Stimulated activated CD8-positive, alpha-beta memory T cell treated with anti-CD3 and anti-CD28 coated beads, Interleukin-15, amount 100 ng/mL, for 4 hours (primary cell): Measurements from ENCODE around the gene ZNF775.
A peak's percentile ranks its signal among the peaks of the same experiment; 100 is the strongest.

Experiments used
- DNase-seq, 2 donors: peaks; one replicate each; pipeline ENCODE4 v3.0.0-alpha.2; 2020; ENCODE audit warnings: low read depth in 2 of 2

ZNF775 gene

DNA sequence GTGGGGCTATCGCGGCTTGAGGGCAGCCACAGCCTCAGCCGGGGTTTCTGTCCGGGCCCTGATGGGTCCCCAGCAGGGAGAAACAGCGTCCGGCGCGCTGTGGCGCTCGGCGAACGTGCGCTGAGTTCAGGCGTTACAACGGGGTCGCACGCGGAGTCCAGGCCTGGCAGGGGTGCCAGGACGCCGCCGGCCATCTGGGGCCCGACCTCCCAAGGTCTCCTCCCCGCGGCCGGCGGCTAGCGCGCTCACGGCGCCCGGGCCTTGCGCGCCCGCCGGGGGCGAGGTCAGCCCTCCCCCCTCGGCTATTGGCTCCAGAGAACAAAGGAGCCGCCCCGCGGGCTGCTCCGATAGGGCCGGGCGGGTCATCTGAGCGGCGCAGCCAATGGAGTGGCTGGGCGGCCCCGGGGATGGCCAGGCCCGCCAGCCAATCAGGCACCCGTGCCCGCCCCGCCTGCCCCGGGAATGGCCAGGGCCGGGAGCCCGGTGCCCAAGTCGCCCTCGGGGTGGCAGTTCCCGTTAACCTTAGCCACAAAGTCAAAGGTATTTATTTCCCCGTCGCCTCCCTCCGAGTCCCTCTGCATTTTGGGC is at the start of gene ZNF775:
Gene ZNF775 (plus strand): TSS at position 478 of the 588 bp plus-strand sequence. CDS start 9,141 bp downstream, outside the sequence.
- peak; percentile 81 to 84 for DNase-seq

DNA sequence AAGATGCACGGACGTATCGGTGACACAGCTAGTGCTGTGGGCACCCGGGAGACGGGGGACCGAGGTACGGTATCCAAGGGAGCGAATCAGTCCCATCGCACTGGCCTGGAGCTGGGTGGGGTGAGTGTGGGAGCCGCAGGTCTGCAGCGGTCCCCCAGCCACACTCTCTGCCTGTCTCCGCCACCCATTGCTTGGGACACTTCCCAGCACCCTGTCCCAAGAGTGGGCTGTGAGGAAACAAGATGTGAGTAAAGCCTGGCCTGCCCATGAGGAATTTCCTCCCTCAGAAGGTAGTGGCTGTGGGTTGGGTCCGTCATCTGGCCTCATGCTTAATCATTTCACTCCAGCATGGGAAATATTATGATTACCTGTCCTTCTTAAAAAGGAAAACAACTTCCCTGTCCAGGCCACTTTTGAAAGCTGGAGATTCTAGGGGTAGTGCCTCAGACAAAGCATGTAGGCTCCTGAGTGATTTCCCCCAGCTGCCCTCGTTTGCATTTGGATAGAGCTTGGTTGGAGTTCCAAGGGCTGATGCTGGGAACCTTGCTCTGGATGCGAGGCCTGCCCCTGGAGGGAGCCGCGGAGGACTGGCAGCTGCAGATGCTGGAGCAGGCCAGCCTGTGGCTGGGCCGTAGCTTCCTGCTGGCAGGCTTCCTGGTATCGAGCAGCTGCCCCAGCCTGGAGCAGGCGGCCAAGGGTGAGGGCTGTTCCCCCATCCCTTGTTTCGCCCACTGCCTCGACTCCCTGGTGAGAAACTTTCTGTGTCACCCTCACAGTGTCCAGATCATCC is 49.6 kb upstream of the ZNF775 start:
- no peak for DNase-seq

DNA sequence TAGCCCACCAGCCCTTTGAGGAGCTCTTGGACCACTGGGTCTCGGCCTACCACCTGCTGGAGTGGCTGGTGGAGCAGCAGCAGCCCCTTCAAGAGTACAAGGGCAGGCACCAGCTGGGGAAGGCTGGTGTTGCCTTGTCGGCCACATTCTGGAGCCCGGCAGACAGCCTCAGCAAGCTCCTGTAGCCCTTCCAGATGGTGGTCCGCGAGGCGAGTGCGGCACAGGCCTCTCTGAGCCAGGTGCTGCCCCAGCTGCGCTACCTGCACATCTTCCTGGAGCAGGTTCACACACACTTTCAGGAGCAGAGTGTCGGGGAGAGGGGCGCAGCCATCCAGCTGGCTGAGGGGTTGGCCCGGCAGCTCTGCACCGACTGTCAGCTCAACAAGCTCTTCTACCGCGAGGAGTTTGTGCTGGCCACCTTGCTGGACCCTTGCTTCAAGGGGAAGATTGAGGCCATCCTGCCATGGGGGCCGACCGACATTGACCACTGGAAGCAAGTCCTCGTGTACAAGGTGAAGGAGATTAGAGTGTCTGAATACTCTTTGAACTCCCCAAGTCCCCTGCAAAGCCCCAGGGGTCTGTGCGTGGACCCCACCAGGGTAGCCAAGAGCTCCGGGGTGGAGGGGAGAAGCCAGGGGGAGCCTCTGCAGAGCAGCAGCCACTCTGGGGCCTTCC is 48.8 kb upstream of the ZNF775 start:
- DNase-seq = no peak

DNA sequence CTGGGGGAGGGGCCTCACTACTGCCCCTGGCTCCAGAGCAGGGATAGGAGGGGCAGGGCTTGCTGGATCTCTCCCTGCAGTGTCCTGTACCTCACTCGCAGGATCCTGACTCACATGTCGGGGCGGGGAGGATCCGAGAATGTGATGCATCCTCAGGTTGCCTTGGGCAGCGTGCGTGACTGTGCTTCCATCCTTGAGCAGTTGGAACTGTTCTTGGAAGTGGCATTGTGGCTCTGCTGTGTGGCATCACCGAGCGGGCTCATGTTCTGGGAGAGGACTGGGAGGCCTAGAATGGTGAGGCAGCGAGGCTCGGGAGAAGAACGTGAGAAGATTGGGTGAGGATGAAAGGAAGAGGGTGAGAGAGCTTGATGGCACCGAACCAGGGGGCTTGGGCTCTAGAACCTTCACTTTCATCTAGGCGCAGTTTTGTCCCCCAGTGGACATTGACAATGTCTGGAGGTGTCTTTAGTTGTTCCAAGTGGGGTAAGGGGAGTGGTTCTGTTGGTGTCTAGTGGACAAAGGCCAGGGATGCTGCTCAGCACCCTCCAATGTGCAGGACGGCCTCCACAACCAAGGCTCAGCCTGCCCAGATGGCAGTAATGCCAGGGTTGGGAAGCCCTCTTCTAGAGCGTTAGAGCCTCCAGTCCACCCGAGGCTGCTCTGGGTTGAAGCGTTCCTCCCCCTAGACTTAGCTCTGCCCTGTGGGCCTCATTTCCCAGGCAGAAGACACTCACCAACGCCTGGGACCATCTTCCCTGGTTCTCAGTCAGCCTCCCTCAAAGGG is 46.1 kb upstream of the ZNF775 start:
- DNase-seq = no peak

DNA sequence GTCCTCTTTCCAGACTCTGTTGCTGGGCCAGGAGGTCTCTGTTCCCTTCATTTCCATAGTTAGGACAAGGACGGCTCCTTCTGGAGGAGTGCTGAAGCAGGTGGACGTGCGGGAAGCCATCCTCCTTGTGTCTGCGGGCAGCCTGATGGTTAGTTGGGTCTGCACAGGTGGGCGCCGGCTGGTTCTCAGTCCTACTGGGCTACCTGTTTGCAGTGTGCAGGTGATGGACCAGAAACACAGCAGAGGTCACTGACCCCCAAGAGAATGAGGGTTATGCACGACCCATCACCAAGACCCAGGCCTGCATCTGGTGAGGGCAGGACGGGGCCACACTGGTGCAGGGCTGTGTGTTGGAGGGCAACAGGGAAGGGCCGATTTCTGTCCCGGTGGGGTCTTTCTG is 45.5 kb upstream of the ZNF775 start:
- no peak for DNase-seq

DNA sequence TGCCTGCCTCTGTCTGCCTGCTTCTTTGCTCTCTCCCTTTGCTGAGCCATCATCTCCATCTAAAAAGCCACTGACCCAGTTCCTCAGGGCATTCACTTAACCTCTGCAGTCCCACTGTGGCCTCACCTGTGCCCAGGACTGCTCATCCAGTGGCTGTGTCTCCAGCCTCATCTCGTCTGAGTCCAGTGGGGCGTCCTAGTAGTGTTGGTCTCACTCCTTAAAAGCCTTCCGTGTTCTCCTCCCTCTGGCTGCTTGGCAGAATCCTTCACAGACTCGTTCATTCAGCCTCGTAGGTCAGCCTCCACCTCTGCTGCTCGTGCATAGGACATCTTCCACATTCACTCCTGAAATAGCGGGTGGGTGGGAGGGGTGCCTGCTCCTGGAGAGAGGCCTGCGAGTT is 45.0 kb upstream of the ZNF775 start:
- no peak for DNase-seq

DNA sequence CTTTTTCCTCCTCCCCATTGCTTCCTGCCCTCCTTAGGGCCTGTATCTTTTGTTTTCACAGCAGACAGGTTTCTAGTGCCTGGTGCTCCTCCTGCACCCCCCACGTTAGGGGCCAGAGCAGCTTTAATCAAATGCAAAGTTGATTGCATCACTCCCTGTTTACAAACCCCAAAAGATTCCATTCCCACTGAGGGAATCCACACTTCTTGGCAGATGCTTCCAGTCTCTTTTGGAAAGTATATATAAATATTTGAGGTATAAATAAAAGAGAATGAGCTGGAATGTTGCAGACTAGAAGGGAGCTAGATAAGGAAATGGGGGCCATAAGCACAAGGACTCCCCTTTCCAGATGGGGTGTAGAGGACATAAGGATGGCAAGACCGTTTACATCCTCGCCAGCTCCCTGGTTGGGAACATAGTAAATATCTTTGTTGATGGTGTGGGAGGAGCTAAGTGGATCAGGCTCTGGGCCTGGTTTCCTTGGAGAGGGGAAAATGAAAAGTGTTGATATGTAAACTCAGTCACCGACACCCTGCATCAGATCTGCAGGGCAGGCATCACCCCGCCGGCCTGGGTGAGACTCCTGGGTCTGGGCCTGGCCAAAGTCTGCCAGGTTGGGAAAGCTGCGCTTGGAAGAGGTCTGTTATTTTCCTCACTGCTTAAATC is 43.9 kb upstream of the ZNF775 start:
- DNase-seq = no peak

DNA sequence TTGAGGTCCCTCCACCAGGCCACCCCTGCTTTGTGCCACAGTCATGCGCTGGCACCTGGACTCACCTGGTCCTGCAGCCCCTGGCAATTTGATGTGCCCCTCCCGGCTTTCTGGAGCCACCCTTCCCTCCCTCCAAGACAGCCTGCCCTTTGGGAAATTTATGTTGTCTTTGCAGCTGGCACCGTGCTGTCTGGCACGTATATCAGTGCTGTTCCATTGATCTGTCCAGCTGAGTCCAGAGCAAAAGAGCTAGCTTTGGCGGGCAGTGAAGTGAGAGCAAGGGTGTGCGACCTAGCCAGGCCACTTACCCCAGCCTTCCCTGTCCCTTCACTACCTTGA is 43.4 kb upstream of the ZNF775 start:
- DNase-seq = no peak

DNA sequence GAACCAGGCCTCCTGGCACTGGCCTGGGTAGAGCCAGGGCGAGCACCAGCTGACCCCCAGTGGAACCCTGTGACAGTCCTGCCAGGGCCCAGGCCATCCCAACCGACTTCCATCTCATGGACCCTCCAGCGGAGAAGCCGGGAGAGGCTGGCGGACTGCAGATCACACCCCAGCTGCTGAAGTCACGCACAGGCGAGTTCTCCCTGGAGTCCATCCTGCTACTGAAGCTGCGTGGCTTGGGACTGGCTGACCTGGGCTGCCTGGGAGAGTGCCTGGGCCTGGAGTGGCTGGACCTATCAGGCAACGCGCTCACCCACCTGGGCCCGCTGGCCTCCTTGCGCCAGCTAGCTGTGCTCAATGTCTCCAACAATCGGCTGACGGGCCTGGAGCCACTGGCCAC is 42.4 kb upstream of the ZNF775 start:
- no peak for DNase-seq

DNA sequence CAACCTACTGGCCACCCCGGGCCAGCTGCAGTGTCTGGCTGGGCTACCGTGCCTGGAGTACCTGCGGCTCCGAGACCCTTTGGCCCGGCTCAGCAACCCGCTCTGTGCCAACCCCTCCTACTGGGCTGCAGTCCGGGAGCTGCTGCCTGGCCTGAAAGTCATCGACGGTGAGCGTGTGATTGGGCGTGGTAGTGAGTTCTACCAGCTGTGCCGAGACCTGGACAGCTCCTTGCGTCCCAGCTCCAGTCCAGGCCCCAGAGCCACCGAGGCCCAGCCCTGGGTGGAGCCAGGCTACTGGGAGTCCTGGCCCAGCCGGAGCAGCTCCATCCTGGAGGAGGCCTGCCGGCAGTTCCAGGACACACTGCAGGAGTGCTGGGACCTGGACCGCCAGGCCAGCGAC is 42.0 kb upstream of the ZNF775 start:
- no peak for DNase-seq

DNA sequence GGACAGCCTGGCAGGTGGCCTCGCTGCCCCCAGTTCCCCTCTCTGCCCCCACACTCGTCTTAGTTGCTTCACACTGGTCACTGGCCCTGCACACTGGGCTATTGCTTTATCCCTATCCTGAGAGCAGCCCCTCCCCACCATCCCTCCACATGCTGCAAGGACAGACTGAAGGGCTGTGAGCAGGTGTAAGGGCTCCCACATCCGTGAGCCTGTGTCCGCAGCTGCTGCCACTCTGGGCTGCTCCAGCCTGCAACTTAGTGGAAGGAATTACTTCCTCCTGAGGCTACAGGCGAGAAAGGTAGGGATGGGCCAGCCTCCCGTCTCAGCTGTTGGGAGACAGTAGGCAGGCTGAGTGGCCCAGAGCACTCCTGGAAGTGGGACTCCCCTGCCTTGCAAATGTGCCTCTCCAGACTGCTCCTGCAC is 41.5 kb upstream of the ZNF775 start:
- DNase-seq = no peak

DNA sequence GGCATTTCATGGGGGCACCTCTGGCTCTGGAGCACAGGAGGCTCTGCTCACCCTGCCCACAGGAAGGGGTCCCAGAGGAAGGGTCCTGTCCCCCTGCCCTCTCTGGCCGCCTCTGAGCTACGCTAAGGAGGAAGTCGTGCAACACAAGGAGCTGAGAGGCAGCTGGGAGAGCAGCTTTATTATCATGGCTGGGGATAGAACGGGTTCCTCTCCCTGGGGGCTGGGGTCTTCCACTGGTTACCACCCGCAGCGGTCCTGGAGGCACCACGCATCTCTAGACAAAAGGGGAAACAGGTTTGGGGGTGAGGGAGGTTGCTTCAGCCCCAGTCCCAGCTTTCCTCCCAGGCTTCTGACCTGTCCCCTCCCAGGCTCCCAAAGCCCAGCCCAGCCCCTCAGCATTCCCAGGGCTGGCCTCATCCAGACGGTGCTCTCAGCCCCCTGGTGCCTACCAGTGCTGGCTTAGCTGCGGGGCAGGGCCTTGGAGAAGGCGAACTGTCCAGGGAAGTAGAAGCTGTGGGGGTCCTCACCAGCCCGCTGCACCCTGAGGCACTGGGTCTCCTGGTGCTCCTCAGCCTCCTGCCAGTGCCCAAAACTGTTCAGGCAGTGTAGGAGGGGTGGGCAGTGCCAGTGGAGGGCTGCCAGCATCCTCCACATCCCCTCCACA is 40.8 kb upstream of the ZNF775 start:
- DNase-seq = no peak

DNA sequence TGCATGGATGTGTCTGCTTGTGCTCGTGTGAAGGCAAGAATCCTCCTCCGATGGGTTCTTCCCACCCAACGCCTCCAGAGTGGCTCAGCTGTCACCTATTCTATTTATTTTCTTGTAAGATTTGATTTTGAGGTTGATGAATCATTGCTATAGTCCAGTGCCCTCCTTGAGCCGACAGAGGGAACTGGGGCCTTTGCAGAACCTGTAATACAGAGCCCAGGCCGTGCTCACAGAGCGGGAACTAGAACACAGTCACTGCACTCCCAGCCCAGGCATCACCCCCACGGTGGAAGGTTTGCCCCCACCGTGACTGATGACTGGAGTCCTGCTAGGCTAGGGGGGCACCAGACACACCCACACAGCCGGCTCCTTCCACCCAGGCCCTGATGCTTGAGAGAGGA is 39.7 kb upstream of the ZNF775 start:
- DNase-seq = no peak

DNA sequence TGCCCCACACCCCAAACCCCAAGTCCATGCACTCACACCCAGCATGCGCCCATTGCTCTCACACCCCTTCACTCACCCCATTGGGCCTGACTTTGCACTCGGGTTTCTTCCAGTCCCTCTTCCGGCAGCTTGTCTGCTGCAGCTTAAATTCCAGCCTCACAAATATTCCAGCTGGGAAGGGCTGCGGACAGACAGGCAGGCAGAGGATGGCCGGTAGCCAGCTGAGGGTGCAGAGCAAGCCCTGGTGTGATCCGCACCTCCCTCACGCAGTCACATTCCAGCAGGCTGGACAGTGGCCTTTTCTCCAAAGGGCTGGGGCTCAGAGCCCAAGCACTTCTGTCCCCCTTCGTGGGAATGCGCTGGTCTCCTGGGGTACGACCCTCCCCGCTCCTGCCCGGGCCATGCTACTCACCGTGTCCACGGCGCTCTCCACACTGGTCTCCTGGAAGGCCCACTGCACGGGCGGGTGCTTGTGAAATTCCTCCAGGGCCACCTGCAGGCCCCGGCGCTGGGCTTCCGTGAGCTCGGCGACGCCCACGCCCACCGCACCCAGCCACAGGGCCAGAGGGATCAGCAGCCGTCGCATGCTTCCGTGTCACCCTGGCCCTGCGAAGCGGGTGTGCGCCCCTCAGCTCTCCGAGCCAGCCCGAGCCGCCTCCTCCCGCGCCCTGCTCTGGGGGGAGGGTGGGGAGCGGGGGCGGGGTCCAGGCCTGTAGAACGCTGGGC is 38.9 kb upstream of the ZNF775 start:
- no peak for DNase-seq

DNA sequence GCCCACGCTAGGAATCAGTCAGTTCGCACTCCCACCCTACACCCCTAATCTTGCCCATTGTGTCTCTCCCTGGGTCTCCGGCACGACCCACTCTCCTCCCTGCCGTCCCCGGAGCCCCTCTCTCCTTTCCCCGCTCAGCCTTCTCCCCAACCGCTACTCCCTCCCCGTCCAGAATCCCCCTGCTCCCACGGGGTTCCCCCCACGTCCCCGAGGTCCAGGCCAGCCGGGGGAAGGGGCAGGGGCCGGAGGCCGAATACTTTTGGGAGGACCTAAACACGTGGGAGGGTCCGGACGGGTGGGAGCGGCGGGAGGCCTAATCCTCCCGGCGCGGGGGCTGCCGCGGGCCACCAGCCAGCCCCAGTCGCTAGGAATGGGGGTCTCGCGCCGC is 38.3 kb upstream of the ZNF775 start:
- DNase-seq = no peak

DNA sequence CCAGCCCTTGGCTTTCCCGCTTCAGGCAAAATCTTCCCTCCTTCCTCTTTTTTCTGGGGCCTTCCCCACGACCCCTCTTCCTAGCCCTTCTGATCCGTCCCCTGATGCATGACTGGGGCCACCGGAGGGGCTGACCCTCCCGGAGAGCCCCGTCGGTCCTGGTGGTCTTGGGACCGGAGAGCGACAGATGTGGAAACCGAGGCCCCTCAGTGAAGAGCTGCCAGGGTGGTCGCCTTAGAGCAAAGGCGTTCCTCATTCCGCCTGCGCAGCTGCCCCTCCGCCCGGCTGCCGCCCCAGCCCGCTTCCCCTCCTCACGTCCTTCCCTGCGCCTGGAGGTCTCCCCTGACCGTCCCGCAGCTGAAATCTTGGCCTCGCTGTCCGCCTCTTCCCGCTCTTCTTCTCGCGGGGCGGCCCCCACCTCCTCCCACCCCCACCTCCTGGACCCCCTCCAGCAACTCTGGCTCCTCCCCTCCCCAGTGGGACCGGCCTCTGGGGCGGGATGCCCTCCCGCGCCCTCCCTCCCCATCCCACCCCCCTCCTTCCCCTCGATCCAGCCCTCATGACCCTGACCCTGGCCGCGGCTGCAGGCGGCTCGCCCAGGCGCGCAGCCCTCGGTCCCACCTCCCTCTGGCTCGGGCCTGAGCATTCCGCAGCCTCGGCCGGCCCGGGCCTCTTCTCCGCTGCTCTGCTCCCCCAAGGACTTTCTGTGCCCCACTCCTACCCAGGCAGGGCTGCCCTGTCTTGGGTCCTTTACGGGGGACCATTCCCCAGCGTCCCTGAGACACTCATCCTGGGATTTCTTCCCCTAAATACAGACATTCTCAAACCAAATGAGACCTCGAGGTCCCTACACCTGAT is 37.6 kb upstream of the ZNF775 start, which contains the start of gene RARRES2:
Gene RARRES2 (minus strand): TSS at position 367 of the 858 bp plus-strand sequence. CDS start 1,020 bp downstream, outside the sequence.
- no peak for DNase-seq

DNA sequence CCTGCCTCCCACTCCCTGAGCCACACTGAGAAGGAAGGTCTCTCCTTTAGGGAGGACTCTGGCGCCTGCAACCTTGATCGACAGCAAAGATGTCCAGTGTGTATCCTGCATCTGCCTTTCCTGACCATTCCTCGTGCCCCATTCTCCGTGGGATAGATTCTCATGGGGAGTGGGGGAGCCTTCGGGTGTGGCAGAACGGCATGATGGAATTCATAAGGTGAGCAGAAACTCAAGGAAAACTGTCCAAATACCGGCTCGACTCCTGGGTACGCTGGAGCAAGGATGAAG is 37.1 kb upstream of the ZNF775 start:
- DNase-seq = no peak

DNA sequence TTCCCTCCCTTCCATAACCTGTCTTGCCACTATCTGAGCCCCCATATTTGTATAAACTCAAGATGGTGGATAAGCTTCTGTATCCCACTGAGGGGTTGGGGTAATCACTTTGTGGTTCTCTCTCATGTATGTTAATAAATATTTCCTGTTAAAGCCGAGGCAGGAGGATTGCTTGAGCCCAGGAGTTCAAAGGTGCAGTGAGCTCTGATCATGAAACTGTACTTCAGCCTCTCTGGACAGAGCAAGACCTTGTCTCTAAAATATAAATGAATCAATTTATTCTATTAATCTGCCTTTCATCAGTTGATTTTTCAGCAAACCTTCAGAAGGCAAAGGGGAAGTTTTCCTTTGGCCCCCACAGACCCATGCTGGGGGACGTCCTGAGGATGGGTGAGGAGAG is 35.9 kb upstream of the ZNF775 start:
- DNase-seq = no peak

DNA sequence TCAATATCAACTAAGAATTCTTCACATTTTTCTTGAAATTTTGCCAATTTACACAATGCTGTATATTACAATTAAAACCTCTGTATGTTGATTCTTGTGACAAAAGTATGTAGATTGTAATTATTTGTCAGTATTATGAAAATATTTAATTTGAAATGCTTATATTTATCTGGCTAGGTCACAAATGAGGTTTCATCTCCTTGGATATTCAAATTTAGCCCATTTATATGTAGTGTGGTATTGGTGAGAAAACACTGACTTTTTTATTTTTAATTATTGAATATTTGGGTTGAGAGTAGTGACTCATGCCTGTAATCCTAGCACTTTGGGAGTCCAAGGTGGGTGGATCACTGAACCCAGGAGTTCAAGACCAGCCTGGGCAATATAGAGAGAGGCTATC is 34.8 kb upstream of the ZNF775 start:
- no peak for DNase-seq

DNA sequence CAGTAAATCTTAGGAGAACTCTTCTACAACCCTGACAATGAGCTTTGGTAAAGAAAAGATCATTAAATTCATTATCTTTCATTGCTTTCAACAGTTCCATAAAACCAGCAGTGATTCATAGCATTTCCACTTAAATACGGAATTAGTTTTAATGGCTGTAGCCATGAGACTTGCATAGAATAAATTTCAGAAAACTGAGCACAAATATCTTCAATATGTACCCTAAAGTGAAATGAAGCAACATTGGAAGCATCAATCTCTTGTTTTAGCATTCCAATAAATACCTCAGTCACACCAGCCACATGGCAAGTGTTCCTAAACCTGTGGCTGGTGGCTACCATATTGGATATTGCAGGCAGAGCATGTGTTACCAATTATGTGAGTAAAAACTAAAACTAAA is 34.1 kb upstream of the ZNF775 start:
- no peak for DNase-seq
